AG08395 (cell line): ENCODE results near the gene NIFK.

ENCODE experiments used
- DNase-seq: peaks from one replicate; pipeline ENCODE4 v3.0.0; 2012; ENCODE audit warnings: mixed read lengths, low spot score

The NIFK gene

DNA sequence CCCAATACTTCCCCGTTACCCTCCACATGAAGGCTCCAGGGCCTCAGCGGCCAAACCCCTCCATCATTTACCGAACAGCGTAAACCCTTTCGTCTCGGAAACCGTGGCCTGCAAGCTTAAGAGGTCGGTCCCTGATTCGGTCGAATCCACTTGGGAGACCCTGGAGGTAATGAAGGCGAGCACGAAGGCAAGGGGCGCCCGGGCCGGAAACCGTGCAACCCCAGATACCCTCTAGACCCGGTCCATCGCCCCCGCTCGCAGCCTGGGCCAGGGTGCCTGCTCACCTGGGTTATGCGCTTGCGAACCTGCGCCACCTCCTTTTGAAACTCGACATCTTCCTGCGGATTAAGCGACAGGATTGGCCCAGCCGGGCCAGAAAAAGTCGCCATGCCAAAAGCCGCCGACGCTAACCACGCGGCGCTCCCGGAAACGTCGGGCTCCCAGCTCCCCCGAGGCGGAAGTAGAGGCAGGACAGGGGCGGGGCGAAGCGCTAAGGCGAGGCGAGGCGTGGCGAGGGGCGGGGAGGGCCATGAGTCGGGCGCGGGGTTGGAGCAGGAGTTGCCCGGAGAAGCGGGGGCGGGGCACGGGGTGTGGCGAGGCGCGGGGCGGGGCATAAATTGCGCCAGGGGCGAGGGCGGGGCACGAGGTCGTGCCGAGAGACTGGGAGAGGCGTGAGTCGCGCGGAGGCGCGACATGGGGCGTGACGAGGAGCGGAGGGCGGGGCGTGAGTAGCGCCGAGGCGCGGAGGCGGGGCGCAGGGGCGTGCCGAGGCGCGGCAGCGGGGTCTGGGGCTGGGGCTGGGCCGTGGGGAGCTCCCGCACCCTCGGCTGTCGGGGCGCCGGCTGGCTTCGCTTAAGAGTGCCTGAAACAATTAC, at the start of gene NIFK:
NIFK (minus strand) TSS at position 414 of the 875 bp plus-strand sequence; CDS start at position 389, 25 bp downstream.
- peak; percentile 99 for DNase-seq

GRCh38 chr2:121783180-121783579, 46.5 kb upstream of the NIFK start:
- no peak for DNase-seq

DNA sequence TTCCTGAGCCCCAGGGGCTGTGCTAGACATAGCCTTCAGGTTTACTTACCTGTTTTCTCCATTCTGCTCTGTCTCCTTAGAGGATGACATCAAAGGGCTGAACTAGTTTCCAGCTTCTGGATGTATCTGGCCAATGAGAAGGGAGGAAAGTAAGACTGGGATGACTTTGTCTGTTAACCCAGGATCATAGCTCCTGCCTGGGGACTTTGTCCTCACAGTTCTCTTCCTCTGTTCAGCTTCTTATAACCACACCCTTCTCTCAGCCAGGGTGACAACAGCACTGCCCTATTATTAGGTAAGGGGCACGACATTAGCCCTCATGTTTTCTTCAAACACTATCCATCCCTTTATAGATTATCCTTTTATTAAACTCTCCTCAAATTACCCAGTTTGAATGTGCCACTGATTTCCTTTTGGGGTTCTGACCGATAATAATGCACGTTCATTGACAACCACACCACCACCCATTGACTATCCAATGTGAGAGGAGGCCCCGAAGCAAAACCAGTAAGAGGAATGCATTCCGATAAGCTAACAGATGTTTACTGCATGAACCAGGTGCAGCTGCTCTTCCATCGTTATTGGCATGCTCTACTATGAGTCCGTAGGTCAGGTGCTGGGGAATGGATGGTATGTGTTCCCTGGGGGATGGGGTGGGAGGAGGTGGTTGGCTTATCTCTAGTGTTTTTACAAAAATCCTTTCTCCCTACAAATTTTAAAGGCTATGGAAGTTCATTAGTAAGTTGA, 42.2 kb upstream of the NIFK start:
- DNase-seq = no peak

DNA sequence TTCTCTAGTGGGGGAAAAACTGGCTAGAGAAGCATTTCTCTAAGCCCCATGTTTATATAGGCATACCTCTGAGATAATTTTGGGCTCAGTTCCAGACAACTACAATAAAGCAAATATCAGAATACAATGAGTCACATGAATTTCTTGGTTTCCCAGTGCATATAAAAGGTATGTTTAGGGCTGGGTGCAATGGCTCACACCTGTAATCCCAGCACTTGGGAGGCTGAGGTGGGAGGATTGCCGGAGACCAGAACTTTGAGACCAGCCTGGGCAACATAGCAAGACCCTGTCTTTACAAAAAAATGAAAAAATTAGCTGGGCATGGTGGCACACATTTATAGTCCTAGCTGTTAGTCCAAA, 41.0 kb upstream of the NIFK start:
- no peak for DNase-seq

DNA sequence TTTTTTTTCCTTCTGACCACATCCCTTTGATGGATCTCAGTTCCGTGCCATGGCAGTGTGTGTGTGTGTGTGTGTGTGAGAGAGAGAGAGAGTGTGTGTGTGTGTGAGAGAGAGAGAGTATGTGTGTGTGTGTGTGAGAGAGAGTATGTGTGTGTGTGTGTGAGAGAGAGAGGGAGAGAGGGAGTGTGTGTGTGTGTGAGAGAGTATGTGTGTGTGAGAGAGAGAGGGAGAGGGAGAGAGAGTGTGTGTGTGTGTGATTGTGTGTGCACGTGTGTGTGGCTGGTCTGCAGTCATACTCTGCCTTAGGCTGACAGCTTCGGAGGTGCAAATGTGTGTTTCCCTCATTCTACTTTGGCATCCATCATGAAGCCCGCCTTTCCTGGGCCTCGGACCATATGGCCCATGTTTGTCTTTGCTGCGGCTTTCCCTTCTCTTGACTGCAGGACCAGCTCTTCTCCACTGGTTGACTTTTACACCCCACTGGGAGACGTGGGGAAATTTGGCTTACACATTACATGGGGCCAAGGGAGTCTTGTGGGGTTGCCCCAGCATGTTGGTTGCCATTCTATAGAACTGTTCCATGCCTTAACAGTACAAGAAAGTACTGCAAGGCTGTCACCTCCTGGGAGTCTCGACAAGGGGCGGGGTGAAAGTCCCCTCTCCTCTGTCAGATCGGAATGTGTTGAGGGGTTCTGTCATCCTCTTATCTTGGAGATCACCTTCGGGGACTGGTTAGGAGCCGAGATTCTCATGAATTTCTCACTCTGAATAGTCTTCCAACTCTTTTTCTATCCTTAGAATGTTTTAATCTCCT, 40.4 kb upstream of the NIFK start:
- DNase-seq = no peak

GRCh38 chr2:121776361-121776760, 39.7 kb upstream of the NIFK start:
- DNase-seq = no peak

DNA sequence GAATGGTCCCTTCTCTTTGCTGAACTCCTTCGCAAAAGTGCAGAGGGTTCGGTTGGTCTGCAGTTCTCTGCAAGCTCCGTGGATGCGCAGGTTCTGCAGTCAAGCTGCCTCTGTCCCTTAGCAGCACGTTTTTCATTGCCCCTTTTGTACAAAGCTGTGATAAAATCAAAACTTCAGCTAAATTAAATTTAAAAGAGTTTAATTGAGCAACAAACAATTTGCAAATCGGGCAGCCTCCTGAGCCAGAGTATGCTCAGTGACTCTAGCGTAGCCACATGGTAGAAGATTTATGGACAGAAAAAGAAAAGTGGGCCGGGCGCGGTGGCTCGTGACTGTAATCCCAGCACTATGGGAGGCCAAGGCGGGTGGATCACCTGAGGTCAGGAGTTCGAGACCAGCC, 37.6 kb upstream of the NIFK start:
- DNase-seq = no peak

DNA sequence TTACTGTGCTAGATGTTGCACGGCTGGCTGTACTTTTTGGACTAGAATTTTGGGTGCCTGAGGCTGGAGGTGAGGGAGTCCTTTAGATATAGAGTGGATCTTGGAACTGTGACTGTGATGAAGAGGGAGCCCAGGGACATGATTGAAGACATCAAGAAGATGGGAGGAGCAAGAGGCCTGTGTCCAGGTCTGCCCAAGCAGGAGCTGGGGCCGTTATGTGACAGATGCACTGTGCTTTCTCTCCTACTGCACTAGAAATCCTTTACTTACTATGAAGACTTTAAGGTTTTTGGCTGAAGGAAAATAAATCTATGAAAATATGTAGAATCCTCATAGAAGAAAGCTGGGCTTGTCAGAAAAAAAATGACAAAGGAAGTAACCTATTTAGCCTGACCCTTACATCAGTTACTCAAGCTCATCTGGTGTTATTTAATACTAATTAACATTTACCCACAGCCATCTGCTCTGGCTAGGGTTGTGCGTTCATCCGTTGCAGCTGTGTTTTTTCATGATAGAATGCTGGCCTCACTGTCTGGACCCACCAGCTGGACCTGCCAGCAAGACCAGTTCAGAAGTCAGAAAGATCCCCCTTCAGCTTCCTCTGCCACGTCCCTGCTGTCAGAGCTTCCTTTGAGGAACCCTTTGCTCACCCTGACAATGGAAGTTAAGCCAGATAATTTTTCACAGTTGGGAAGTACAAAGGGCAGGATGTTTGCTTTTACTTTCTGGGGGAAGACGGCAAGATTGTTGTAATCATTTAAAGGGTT, 35.5 kb upstream of the NIFK start:
- no peak for DNase-seq

GRCh38 chr2:121768143-121768755, 31.6 kb upstream of the NIFK start:
- no peak for DNase-seq

GRCh38 chr2:121766624-121767023, 29.9 kb upstream of the NIFK start:
- DNase-seq = no peak

- no peak for DNase-seq
Observed at GRCh38 chr2:121764681-121765228, 28.1 kb upstream of the NIFK start.

GRCh38 chr2:121755237-121756111, 18.8 kb upstream of the NIFK start, which contains the start of gene TSN:
TSN (plus strand) TSS chr2:121755651; CDS start chr2:121755780, 129 bp downstream.
- DNase-seq = peak; percentile 97

- DNase-seq = no peak
Observed at GRCh38 chr2:121754851-121755236, 18.2 kb upstream of the NIFK start.

DNA sequence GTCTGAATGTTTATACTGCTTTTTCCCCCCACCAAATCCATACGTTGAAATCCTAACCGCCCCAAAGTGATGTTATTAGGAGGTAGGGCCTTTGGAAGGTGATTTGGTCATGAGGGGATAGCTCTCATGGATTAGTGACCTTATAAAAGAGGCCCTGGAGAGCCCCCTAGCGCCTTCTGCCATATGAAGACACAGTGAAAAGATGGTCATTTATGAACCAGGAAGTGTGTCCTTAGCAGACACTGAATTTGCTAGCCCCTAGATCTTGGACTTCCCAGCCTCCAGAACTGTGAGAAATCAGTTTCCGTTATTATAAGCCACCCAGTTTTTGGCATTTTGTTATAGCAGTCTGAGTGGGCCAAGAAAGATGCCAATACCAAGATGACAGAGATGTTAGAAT, 11.5 kb upstream of the NIFK start:
- no peak for DNase-seq

- DNase-seq = no peak
Observed at GRCh38 chr2:121746071-121746578, 9.4 kb upstream of the NIFK start.

- DNase-seq = no peak
Observed at GRCh38 chr2:121741450-121741849, 4.8 kb upstream of the NIFK start.

DNA sequence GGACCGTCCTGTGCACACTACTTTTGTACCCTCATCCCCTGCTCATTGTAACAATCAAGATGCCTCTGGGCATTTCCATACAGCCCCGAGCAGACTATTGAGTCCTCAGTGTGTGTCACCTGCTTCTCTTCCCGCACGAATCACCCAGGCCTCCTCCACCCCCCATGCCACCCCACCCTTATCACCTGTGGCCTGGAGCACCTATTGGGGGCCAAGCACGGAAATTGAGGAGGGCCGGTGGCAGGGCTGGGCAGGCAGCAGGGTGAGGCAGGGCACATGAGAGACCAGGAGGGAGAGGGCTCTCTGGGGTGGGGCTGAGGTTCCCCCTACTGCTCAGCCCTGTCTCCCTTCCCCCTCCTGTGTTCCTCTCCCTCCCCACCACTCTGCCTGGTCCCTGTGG, 4.3 kb upstream of the NIFK start:
- no peak for DNase-seq

- DNase-seq = no peak
Observed at GRCh38 chr2:121736140-121736461, 574 bp downstream of the NIFK start.

- DNase-seq = no peak
Observed at GRCh38 chr2:121735518-121736074, 1.1 kb downstream of the NIFK start.
